Activated CD4-positive, alpha-beta T cell treated with anti-CD3 and anti-CD28 coated beads, Interleukin-2, Interleukin-6, amounts not matched to agents 100 ng/mL and 50 ng/mL, durations not matched to agents 16 hours and 8 hours (primary cell): ENCODE results near the gene HECW1.
A peak's percentile ranks its signal among the peaks of the same experiment; 100 is the strongest.

Experiments
- DNase-seq: peaks from one replicate; pipeline ENCODE4 v3.0.0-alpha.2; 2020

The HECW1 gene

DNA sequence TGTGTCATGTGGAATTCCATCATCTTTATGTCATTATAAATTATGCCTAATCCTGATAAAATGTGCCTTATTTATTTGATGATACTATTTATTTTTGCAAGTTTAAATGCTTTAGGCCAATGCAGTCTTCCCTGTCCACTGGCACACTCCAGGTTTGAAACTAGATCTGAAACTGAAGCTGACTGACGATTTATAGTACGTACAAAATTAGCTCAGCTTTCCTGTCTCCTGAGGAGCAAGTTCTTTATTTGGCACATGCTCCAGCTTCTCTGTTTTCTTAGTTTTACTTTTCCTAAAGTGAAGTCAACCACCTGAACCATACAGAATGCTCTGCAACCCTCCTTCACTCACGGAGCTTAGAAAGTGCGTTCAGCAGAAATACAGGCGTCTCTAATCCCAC, 164.1 kb downstream of the HECW1 start:
- DNase-seq, result no peak

DNA sequence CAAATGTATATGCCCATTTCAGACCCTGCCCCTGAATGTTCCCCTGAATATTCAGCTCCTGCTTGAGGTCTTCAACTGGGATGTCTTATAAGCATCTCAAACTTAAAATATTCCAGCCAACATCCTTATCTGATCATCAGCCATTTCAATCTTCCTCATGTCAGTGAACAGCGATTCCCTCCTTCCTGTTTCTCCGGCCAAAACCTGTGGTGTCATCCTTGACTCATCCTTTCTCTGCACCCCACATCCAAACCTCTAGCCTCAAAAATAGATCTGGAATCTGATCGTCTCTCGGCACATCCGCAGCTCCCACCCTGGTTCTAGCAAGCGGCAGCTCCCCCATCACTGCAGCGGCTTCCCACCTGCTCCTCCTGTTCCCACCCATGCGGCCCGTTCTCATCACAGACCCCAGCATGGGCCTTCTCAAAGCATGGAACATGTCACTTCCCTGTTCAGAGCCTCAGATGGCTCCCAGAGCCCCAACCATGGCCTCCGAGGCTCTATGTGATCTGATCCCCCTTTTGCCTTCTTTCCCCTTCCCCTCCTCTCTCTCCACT, 165.7 kb downstream of the HECW1 start:
- DNase-seq, result no peak

DNA sequence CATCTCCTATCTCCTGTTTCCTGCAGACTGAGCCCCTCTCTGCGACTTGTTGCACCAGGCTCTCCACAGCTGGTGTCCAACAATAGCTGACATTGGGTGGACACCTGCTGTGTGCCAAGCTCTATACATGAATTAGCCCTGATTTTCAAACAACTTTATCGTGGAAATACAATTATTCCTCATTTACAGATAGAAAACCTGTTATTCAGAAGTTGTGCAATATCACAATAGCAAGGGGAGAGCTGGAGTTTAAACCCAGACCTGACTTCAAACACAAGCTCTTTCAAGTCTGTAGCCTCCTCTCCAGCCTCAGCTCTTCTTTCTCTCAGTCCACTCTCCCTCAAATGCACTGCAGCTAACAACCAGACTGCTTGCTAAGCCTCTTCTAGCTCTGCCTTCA, 168.8 kb downstream of the HECW1 start:
- no peak for DNase-seq

DNA sequence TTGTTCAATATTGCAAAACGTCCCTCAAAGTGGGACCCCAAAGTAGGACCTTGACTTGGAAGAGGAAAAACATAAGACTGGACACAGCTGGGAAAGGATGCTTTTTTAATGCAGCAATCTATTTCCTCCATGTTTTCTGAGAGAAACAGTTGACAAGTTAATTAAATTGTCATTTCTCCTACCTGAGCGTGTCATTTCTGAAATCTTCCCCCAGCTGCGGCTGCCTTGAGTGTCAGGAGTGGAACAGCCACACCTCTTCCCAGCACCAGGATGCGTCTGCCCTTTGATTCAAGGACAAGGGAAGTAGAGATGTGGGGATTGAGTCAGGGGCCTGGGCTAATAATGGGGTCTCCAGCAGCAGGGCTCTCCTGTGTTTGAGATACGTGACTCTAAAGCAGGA, 171.3 kb downstream of the HECW1 start:
- DNase-seq, result no peak

DNA sequence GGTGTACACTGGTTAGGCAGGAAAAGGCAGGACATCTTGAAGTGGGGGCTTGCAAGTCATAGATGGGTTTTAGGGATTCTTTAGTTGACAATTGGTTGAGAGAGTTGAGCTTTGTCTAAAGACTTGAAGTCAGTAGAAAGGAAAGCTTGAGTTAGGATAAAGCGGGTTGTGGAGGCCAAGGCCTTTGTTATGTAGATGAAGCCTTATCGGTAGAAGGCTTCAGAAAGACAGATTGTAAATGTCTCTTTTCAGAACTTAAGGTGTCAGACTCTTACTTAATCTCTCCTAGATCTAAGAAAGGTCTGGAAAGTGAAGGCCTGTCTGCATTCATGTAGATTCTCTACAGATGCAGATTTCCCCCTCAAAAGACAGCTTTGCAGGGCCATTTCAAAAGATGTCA, 177.4 kb downstream of the HECW1 start:
- DNase-seq, result no peak

DNA sequence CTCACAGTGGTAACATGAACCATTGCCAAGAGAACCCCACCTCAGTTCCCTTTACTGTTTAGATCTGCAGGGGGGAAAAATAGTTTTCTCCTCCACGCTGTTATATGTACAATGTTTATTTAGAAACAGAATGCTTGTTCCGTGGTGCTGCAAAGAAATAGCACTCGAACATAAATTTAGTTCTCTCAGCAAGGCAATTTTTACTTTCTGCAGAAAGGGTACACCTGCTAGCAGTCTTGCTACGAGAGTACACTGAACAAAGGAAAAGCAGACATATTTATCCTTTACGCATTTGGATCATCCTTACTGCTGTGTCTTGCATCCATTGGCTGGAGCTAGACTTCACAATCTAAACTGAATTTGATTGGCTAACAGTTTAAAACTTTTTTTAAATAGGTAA, 178.5 kb downstream of the HECW1 start:
- DNase-seq, result no peak

DNA sequence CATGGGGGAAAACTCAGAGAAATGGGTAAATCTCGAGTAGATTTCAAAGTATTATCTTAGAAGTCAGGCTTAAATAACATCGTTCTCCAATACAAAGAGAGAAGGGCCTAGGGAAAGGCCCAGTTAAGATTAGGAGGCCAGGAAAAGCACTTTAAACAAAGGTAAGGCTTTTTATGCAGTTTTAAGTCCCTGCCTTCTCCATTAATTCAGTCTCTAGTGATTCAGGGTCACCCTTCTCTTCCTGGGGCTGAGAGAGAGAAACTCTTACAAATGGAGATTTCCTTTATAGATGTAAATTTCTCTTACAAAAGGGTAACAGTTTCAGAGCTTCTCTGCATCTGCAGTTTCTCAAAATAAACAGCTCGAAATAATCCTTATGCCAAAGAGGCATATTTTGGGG, 179.3 kb downstream of the HECW1 start:
- no peak for DNase-seq

DNA sequence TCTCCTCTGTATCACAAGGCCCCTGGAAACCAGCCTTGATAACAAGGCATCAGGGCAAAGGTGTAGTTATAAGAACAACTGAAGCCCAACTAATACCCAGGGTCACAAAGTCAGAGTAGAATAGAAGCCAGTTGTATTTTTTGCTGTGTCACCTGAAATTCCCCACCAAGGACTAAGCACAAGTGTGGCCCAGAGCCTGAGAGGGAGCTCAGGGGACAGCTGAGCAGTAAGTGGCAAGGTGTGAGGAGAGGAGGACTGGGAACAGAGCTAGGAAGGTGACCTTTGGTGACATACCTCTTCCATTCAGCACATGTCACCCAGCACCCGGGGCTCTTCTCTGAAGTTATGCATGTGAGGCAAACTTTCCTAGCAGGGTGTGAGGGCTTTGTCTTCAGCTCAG, 179.9 kb downstream of the HECW1 start:
- DNase-seq, result no peak

DNA sequence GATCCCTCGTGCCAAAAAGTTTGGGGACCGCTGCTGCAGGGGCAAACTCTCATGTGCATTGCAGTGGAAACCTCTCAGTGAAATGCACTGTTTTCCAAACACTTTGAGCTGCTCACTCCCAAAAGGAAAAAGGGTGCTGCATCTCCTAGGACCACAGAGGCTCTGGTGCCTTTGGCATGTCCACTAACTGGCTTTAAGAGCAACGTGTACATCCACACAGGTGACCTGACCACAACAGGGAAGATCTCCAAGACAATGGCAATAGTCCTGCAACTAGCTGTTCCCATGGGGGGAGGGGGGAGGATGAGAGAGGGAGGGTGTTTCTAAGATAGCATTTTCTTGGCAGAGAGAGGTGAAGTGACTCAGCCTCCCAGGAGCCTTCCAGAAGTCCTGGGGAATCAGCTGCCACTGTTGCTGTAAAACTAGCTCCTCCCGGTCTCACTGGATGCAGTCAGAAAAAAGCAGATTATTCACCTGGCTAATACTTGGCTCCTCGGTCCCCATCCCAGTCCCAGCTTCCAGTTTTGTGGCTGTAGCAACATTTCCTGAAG, 181.7 kb downstream of the HECW1 start:
- no peak for DNase-seq

DNA sequence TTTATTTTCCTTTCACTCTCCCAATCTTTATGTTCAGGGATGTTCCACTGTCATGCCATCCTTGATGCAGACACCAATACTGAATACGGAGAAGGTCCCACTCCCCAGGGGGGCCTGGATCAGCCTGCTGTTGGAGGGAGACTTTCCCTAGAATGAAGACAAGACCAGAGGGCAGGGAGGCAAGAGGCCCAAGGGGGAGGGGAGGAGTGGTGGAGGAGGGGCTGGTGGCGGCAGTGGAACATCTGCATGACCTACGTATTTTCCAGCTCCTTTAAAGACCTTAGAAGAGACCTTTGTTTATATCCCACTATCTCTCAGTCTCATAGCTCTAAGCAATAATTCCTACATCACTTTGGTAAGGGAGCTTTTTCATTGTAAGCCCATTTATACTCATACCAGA, 183.0 kb downstream of the HECW1 start:
- no peak for DNase-seq

DNA sequence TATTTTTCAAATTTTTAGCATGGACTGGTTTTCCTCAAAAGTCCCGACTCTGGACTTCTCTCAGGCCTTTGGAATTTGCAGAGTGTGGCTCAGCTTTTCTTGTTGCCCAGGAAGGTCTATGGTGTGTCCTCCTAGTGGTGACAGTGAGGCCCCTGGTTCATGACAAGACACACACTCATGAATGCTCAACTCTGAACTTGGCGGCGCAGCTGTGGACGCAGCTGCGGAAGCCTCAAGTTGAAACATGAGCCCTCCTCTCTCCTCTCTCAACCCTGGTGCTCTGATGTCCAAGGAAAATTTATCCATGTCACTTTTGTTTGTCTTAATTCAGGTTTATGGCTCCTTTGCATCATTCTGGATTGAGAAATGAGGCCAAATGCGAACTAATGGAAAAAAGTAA, 183.9 kb downstream of the HECW1 start:
- no peak for DNase-seq

DNA sequence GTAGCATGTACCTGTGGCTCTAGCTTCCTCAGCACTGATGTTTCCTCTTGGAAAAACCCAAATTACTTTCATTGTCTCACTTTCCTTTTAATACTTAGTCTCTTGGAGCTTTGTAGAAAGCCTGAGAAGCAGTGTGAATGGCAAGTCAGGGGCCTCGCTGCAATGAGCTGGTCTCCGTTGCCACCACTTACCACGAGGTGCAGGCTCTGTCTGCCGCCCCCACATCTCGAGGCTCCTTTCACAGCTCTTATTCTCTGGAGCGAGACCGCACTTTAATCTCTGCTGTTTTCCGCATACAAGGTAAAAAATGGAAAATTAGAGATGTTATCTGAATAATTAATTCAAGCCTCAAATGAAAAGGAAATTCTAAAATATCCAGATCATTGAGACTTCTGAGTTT, 186.2 kb downstream of the HECW1 start:
- no peak for DNase-seq

DNA sequence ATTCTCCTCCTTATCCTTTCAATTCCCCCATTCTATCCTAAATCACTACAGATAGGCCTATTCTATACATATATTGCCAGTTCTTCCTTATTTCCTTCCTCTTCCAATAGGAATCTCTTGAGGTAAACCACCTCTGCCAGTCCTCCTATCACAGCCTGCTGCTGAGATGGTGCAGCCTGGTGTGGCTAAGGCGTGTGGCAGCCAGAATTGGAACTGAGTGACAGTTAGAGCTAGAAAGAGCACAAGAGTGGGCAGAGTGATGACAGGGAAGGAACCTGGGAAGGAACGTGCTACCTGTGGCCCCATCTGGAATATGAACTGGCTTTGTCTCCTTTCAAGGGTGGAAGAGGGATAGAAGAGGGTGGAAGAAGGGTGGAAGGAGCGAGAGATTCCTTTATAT, 187.7 kb downstream of the HECW1 start:
- DNase-seq, result no peak

DNA sequence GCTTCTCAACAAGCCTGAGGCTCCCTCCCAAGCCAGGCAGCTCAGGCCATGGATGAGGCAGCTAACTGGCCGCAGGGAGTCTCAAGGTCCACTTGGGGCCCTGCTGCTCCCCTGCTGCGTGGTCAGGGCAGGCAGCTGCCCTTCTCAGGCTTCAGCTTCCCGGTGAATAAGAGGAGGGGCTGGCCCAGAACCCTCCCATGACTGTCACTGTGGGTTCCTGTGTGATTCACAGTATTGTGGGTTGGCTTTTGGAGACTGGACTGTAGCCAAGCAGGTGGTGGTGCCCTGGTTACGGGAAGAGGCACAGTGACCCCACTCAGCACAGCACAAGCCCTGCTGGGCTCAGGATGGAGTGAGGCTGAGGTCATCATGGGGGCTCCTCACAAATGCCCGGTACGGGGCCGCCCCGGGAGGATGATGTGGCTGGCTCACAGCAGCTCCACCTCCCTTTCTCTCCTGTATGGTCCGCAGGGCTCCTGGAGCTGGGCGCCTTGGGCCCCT, 189.8 kb downstream of the HECW1 start:
- DNase-seq, result peak; percentile 31

DNA sequence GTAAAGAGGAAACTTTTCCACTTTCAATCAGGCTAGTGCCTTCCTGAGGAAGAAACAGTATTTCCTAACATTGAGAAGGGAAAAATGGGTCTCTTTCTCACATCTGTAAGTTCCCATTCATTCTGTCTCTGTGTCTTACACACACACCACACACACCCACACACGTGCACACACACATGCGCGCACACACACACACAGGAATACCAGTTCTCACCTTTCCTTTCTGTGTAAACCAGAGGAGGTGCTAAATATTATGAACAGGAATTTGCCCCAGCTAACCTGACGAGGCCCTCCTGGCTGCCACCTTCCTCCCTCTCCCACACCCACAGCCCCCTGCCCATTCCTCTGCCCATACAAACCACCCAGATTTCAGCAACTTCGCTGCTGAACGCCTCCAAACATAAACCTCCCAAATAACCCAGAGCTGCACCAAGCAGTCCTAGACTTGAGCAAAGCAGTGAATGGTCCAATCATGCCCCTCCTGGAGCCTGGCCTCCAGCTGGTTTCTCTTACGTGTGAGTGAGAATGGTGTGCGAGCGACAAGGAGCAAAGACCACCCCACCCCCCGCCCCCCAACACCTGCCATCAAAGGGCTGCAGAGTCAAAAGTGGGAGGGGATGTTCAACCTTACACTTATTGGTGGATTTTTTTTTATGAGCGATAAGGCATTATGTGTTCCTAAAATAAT, 190.5 kb downstream of the HECW1 start:
- DNase-seq, result no peak

DNA sequence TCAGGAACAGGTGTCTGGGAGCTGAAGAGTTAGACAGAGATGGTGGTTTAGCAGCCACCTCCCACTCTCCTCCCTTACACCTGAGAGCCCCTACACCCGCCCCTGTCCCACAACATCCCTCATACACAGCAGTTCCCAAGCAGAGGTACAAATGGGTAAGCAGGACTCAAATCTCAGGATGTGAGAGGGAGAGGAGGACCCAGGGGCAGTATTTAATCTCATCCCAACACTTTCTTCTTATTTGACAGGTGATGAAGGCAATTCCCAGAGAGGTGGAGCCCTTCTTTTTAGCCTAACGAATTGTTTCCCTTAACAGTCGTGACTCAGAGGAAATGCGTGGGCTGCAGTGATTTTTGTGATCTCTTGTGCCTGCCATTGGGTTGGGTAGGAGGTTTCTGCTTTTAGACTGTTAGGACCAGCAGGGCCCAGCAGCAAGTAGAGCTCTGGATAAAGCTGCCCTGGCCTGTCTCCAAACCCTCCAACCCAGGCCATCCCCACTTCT, 191.3 kb downstream of the HECW1 start:
- peak; percentile 60 for DNase-seq

DNA sequence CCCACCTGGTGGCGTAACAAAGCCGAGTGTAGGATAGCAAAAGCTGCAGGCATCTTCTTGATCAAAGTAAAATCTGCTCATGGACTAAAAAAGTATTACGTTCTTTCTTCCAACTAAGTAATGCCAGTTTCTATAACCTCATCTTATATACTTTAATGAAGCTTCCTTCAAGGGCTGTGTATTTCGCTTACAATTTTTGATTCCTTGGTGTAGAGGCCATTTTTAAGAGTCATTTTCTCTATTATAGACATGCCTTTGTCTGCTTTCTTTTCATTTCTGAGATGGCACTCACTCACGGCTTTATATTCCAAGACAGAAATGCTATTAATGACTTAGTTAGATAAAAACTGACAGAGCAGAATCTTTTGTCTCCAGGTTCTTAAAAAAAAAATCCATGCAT, 194.0 kb downstream of the HECW1 start:
- DNase-seq, result no peak

DNA sequence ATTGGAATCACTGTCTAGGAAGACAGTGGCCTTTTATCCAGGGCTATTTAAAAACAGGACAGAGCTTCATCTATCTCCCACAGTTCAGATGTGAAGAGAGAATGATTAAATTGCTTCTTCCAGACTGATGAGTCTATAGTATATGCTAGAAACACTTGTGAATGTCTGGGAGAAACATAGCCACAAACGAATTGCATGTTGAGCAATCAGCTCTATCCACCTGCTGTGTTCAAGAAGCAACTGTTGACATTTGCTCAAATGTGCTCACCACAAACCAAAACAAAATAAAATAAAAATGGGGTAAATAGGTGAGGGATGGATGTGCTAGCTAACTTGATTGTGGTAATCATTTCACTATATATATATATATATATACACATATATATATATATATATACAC, 195.1 kb downstream of the HECW1 start:
- DNase-seq, result no peak

DNA sequence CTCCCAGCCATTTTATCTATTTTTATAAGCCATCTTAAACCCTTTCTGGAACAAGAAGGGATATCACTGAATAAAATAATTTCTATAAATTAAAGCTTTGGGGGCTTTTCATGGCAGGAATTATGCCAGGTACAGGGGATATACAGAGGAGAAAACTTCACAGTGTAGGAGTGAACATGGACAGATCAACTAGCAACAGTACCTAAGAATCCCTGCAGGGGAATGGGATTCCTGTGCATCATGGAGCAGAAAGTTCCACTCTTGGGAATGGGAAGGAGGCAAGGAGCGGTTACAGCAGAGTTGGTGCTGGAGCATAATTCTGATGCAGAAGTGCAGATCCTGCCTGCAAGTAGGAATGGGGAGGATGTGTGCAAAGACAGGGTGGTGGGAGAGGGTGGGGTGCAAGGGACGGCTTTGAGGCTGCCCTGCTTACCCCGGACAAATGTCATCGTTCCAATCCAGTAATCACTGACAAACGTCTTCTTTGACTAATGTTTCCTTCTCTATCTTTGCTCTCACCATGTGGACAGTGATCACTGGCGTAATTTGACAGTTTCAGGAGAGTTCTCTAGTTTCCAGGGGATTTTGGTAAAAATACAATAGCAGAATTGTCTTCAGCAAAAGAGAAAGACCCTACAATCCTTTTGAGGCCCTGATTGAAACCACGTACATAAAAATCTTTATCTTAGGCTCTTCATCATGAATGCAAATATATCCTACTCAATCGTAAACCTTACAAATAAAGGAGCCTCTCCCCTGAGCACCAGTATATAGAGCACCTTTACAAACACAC, 196.7 kb downstream of the HECW1 start:
- DNase-seq, result no peak

DNA sequence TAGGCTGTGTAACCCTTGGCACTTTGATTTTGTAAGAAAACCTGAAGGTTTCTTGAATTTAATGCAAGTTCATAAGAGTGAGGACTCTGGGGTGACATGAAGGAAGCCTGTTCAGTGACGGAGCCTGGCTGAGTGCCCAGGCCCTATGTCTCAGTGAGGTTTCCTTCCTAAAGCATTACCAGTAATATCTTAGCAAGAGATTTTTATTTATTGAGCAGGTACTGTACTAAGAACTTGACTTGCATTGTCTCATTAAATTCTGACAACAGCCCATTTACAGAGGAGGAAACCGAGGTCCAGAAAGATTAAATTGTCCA, 197.2 kb downstream of the HECW1 start:
- DNase-seq, result no peak

DNA sequence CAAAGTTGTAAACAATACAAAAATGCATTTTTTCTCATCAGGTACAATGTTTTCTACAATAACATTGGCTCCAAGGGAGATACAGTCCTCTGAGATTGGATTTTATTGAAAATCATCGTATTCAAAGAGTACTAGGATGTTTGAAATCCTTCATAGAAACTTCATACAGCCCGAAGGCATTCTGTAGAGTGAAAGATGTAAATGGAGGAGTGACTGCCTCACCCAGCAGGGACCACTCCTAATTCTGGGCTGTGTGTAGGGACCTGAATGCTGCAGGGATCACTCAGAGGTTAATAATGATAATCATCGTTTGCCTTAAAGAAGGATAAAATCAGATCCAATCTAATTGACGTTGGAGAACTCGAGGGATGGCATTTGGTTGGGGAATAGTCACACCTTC, 198.6 kb downstream of the HECW1 start:
- DNase-seq, result no peak

DNA sequence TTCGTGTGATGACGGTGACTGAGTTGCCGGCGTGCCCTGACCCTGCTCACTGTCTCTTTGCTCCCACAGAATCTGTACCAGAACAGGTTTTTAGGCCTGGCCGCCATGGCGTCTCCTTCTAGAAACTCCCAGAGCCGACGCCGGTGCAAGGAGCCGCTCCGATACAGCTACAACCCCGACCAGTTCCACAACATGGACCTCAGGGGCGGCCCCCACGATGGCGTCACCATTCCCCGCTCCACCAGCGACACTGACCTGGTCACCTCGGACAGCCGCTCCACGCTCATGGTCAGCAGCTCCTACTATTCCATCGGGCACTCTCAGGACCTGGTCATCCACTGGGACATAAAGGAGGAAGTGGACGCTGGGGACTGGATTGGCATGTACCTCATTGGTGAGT, 199.2 kb downstream of the HECW1 start:
- DNase-seq, result no peak

DNA sequence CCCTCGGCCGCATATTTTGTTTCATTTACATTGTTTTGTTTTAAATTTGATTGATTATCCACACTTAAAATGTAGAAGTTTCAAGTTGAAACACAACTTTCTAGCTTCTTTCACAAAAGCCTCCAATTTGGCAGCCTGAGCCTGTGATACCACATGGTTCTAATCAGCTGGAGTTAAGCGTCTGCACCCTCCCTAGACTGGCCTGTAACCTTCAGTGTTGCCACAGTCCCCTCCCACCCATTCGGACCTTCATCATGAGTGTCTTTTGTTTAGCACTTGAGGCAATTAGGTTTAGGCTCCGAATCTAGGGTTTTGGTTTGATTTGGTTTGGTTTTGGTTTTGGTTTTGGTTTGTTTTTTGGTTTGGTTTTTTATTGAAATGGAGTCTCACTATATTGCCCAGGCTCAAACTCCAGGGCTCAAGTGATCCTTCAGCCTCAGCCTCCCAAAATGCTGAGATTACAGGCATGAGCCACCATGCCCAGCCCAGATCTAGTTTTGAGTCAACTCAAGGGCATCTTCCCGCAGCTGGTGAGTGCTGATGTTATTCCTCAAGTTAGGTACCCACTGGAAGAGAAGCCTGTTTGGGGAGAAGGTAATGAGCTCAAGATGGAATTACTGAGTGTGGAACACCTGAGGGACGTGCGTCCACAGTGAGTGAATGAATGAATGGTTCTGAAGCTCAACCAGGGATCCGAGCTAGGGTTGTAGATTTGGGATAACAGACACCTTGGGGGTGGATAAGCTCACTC, 201.4 kb downstream of the HECW1 start:
- peak; percentile 42 for DNase-seq
